AG04449 (cell line): ENCODE results near the gene WDR36.

Experiments used
- CTCF ChIA-PET: fragments of 350-600 bp; formaldehyde crosslinking; extraction: SDS; loops from one replicate; lab custom pipeline; 2021; ENCODE audit warnings: antibody characterized with exemption; lab: Yijun Ruan, JAX
- POLR2A ChIA-PET: fragments of 400-600, 350-600 bp; formaldehyde crosslinking; extraction: SDS; loops from one replicate; lab custom pipeline; 2020; ENCODE audit warnings: antibody characterized with exemption, inconsistent platforms; lab: Yijun Ruan, JAX
- DNase-seq: peaks from one replicate; pipeline ENCODE4 v3.0.0-alpha.2; 2010; ENCODE audit warnings: low read depth, low spot score
- H3K4me3 ChIP-seq: 2 replicates; pipeline ENCODE4 v1.5.1; 2011; ENCODE audit warnings: low read depth, mild to moderate bottlenecking, control low read depth, low read length
- TF ChIP-seq, protein P1 (sequence below): IDR thresholded peaks from one replicate; pipeline ENCODE4 v1.5.1; 2011; ENCODE audit warnings: mild to moderate bottlenecking, moderate library complexity, low read length, control low read depth, inconsistent platforms; ENCODE audit not compliant: insufficient read depth; ENCODE audit errors: missing control alignments

WDR36 gene

DNA sequence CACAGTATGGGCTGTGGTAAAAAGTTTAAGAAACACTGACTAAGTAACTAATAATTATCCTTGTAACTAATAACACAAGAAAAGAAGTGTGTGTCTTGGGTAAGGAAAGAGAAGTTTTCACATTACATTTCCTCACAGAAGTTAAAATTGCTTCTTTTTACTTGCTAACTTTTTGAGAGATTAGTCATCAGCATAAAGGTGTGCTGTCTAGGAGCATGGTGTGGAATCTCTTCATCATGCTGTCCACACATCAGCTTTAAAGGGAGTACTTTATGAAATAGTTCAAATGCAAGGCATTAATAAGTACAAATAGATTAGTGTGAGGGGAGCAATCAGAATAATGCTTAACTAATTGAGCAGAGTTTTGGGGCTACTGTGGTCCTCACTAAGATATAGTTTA, 29.8 kb downstream of the WDR36 start:
- CTCF ChIA-PET = interaction anchor here (1.2 kb wide), 1 partner anchor 14 kb away, joined by 3 read pairs; no protein-coding TSS in a partner anchor
- DNase-seq = no peak
- TF ChIP-seq, protein P1, sequence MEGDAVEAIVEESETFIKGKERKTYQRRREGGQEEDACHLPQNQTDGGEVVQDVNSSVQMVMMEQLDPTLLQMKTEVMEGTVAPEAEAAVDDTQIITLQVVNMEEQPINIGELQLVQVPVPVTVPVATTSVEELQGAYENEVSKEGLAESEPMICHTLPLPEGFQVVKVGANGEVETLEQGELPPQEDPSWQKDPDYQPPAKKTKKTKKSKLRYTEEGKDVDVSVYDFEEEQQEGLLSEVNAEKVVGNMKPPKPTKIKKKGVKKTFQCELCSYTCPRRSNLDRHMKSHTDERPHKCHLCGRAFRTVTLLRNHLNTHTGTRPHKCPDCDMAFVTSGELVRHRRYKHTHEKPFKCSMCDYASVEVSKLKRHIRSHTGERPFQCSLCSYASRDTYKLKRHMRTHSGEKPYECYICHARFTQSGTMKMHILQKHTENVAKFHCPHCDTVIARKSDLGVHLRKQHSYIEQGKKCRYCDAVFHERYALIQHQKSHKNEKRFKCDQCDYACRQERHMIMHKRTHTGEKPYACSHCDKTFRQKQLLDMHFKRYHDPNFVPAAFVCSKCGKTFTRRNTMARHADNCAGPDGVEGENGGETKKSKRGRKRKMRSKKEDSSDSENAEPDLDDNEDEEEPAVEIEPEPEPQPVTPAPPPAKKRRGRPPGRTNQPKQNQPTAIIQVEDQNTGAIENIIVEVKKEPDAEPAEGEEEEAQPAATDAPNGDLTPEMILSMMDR = no peak
- POLR2A ChIA-PET = no interaction called here
- H3K4me3 ChIP-seq = no peak overlapping the region

DNA sequence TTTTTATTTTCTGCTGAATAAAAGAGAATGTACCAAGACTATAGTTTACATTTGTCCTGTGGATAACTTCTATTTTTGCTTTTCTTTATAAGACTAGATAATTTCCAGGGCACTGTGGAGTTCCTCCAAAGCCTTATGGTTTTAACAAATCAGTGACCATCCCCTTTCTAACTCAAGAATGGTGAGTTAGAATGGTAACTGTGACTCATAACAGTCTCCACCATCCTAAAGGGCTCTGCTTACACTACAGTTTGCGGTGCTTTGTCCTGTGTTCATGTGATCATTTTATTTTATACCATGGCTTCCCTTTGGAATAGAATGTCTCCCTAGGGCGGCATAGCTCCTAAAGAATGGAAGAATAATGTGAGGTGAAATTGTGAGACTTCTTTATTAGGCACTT, 30.2 kb downstream of the WDR36 start:
- CTCF ChIA-PET = interaction anchor here (1.2 kb wide), 1 partner anchor 13 kb away, joined by 3 read pairs; no protein-coding TSS in a partner anchor
- no peak overlapping the region for H3K4me3 ChIP-seq
- TF ChIP-seq, protein P1 = no peak
- POLR2A ChIA-PET = no interaction called here
- DNase-seq = no peak

DNA sequence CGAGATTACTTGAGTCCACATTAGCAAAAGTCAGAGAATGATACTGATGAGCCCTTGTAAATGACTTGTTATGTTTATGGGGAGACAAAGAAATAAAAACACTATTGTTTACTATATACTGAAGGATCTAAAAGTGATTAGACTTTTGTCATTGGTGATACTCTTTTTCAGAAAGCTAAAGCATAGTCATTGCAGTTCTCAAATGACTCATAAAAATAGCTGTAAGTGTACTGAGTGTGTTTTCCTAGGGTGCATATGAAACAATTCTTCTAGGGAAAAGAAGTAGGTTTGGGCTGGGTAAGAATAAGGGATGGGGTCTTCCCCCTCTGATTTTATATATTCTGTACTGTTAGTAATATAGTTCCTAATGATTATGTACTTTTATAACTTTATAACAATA, 32.6 kb downstream of the WDR36 start:
- POLR2A ChIA-PET = no interaction called here
- no peak overlapping the region for H3K4me3 ChIP-seq
- TF ChIP-seq, protein P1 = no peak
- CTCF ChIA-PET = no interaction called here
- DNase-seq = no peak

DNA sequence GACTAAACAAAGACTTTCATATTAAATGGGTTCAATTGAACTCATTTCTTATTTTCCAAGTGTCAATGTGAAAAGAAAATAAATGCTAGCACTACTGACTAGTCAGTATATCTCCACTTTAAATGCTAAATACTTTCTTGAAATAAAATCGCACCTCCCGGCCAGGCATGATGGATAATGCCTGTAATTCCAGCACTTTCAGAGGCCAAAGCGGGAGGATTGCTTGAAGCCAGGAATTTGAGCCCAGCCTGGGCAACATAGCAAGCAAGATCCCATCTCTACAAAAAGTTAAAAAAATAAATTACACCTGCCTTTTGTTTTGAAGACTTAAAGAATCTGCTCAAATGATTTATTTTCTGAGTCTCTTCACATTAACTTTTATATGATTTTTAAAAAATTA, 34.7 kb downstream of the WDR36 start:
- H3K4me3 ChIP-seq = no peak overlapping the region
- TF ChIP-seq, protein P1 = no peak
- ChIA-PET CTCF (no interaction called here), POLR2A (no interaction called here)
- DNase-seq = no peak

DNA sequence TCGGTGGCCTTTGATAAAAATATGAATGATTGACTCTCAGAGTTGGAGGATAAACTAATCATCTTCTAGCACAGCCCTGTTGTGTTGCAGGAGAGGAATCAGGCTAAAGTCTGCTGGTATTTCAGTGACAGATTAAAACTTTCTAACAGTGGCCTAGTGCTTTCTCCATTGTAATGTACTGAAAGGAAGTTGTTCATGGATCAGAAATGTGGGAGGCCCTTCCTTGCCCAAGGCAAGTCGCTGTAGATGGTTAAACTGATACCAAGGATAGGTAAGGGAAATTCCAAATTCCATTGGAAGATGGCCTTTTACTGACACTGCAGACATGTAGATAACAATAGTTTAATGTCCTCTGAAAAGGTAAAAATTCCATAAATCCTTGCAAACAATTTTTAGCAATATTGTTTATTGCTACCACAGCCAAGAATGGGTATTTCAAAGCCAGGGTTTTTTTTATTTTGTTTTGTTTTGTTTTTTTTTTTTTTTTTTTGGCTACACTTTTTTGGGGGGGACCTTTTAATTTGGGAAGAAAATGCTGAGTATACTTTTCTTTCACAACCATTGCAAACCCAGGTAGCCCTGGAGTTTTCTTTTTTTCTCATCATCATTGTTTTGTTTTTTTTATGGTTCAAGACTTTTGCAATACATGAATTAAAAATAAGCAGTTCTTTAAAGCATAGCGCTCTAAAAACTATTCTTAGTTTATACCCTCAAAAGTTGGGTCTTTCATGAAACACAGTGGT, 35.5 kb downstream of the WDR36 start:
- ChIA-PET CTCF (no interaction called here), POLR2A (no interaction called here)
- no peak for DNase-seq
- no peak overlapping the region for H3K4me3 ChIP-seq
- TF ChIP-seq, protein P1 = no peak

DNA sequence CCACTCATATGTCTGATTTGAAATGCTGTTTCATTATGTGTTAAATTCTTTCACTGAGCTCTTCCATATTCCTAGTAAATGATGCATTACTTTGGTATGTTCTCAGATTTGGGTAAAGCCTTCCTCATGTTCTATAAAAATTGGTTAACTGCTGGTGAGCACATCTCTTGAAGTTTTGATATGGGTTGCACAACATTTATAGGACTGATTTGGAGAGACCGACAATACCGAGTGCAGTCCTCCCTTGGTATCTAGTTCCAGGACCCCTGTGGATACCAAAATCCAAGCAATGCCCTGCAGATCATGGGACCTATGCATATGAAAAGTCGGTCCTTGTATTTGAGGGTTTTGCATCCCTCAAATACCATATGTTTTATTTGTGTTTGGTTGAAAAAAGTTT, 37.8 kb downstream of the WDR36 start:
- ChIA-PET CTCF (no interaction called here), POLR2A (no interaction called here)
- TF ChIP-seq, protein P1 = no peak
- no peak overlapping the region for H3K4me3 ChIP-seq
- DNase-seq = peak; percentile 14
